ENCODE measurements around the gene MAN2A1. TPM values are rescaled to one million over a fixed set of nuclear protein-coding genes. Genes with fewer than 3 reads are reported as not detected.

The MAN2A1 gene
- total and polyA plus RNA-seq, 2 experiments from 2014 or later, result 20.8 to 54.6 TPM

GRCh38 chr5:109775130-109775529, 85.4 kb downstream of the MAN2A1 start:
- Histone ChIP-seq H3K36me3 (ENCODE audit: low read depth) (peaks cover 10% of the 10 kb centered on the region; the same call in 1 of the 2 replicates), H3K27ac (no peak overlapping the region), H3K27me3 (replicated peaks; ENCODE audit: insufficient read depth) (no peaks in the 10 kb centered on the region), H3K4me1 (ENCODE audit: insufficient read depth) (no peaks in the 10 kb centered on the region), H2AFZ (no peak overlapping the region), H3K9me2 (ENCODE audit: insufficient read depth) (no peaks in the 10 kb centered on the region), H3K9ac (no peak overlapping the region), H3K4me3 (no peak overlapping the region), H3K79me2 (ENCODE audit: insufficient read depth) (no peaks in the 10 kb centered on the region), H3K4me2 (ENCODE audit: unreplicated experiment) (no peak overlapping the region), H4K20me1 (ENCODE audit: insufficient read depth) (no peaks in the 10 kb centered on the region), H3F3A (ENCODE audit: insufficient read depth) (no peaks in the 10 kb centered on the region), H3K9me3 (ENCODE audit: low read depth) (no peaks in the 10 kb centered on the region)
- in situ Hi-C loops (cut with MboI), result no loop called here
- WGBS, 2 experiments (ENCODE audit: low coverage in 1 of 2, low lambda C conversion rate in 2 of 2, missing lambda C conversion rate in 2 of 2), result 51 to 58% methylated on average over 2 of the region's 2 CpGs
- no peak for TF ChIP-seq EZH2 (IDR thresholded peaks at IDR 0.05; ENCODE audit: insufficient read depth, poor library complexity, severe bottlenecking)
- TF ChIP-seq EZH2phosphoT487 (IDR thresholded peaks at IDR 0.05; ENCODE audit: insufficient read depth, low read depth), result no peak
- DNase-seq, result no peak

- Histone ChIP-seq H3K4me3 (no peak overlapping the region), H3K9ac (no peak overlapping the region), H3K36me3 (ENCODE audit: low read depth) (peaks cover 10% of the 10 kb centered on the region; the same call in 1 of the 2 replicates), H3K9me3 (ENCODE audit: low read depth) (no peaks in the 10 kb centered on the region), H3K9me2 (ENCODE audit: insufficient read depth) (no peaks in the 10 kb centered on the region; the same call in 1 of the 2 replicates), H3K27ac (no peak overlapping the region), H3K79me2 (ENCODE audit: insufficient read depth) (no peaks in the 10 kb centered on the region), H3K4me1 (ENCODE audit: insufficient read depth) (no peaks in the 10 kb centered on the region), H3K4me2 (ENCODE audit: unreplicated experiment) (no peak overlapping the region), H2AFZ (no peak overlapping the region), H4K20me1 (ENCODE audit: insufficient read depth) (no peaks in the 10 kb centered on the region), H3F3A (ENCODE audit: insufficient read depth) (no peaks in the 10 kb centered on the region), H3K27me3 (replicated peaks; ENCODE audit: insufficient read depth) (no peaks in the 10 kb centered on the region)
- in situ Hi-C loops (cut with MboI), result no loop called here
- no peak for DNase-seq
- TF ChIP-seq EZH2 (IDR thresholded peaks at IDR 0.05; ENCODE audit: insufficient read depth, poor library complexity, severe bottlenecking) (no peak), EZH2phosphoT487 (IDR thresholded peaks at IDR 0.05; ENCODE audit: insufficient read depth, low read depth) (no peak)
- 91 to 92% methylated on average over 5 of the region's 5 CpGs for WGBS, 2 experiments (ENCODE audit: low coverage in 1 of 2, low lambda C conversion rate in 2 of 2, missing lambda C conversion rate in 2 of 2)
Measured at GRCh38 chr5:109779036-109779735, 89.5 kb downstream of the MAN2A1 start.

GRCh38 chr5:109784687-109785086, 95.0 kb downstream of the MAN2A1 start:
- Histone ChIP-seq H3K9me3 (ENCODE audit: low read depth) (no peaks in the 10 kb centered on the region), H3K9ac (no peak overlapping the region), H3K79me2 (ENCODE audit: insufficient read depth) (no peaks in the 10 kb centered on the region), H3K36me3 (ENCODE audit: low read depth) (peaks cover 17% of the 10 kb centered on the region; the same call in 1 of the 2 replicates), H3K9me2 (ENCODE audit: insufficient read depth) (no peaks in the 10 kb centered on the region; the same call in 1 of the 2 replicates), H3K4me1 (ENCODE audit: insufficient read depth) (peaks cover 6% of the 10 kb centered on the region; the same call in 1 of the 2 replicates), H3K27ac (no peak overlapping the region), H2AFZ (no peak overlapping the region), H3K4me2 (ENCODE audit: unreplicated experiment) (no peak overlapping the region), H3K4me3 (no peak overlapping the region), H3F3A (ENCODE audit: insufficient read depth) (no peaks in the 10 kb centered on the region), H4K20me1 (ENCODE audit: insufficient read depth) (no peaks in the 10 kb centered on the region), H3K27me3 (replicated peaks; ENCODE audit: insufficient read depth) (no peaks in the 10 kb centered on the region)
- no peak for TF ChIP-seq EZH2 (IDR thresholded peaks at IDR 0.05; ENCODE audit: insufficient read depth, poor library complexity, severe bottlenecking)
- TF ChIP-seq EZH2phosphoT487 (IDR thresholded peaks at IDR 0.05; ENCODE audit: insufficient read depth, low read depth), result no peak
- in situ Hi-C loops (cut with MboI), result no loop called here
- 80 to 85% methylated on average over 2 of the region's 2 CpGs for WGBS, 2 experiments (ENCODE audit: low coverage in 1 of 2, low lambda C conversion rate in 2 of 2, missing lambda C conversion rate in 2 of 2)
- peak; percentile 20 for DNase-seq

- H4K20me1 ChIP-seq (ENCODE audit: insufficient read depth), result no peaks in the 10 kb centered on the region
- H3K4me2 ChIP-seq (ENCODE audit: unreplicated experiment), result no peak overlapping the region
- no peak for DNase-seq
- no peaks in the 10 kb centered on the region for H3K79me2 ChIP-seq (ENCODE audit: insufficient read depth)
- H3K4me3 ChIP-seq, result no peak overlapping the region
- 95 to 98% methylated on average over 5 of the region's 5 CpGs for WGBS, 2 experiments (ENCODE audit: low coverage in 1 of 2, low lambda C conversion rate in 2 of 2, missing lambda C conversion rate in 2 of 2)
- no peaks in the 10 kb centered on the region for H3K9me3 ChIP-seq (ENCODE audit: low read depth)
- TF ChIP-seq EZH2 (IDR thresholded peaks at IDR 0.05; ENCODE audit: insufficient read depth, poor library complexity, severe bottlenecking) (no peak), EZH2phosphoT487 (IDR thresholded peaks at IDR 0.05; ENCODE audit: insufficient read depth, low read depth) (no peak)
- H3K27ac ChIP-seq, result no peak overlapping the region
- in situ Hi-C loops (cut with MboI), result no loop called here
- no peak overlapping the region for H2AFZ ChIP-seq
- peaks cover 24% of the 10 kb centered on the region; the same call in 1 of the 2 replicates for H3K36me3 ChIP-seq (ENCODE audit: low read depth)
- no peaks in the 10 kb centered on the region; the same call in 1 of the 2 replicates for H3K9me2 ChIP-seq (ENCODE audit: insufficient read depth)
- peaks cover 6% of the 10 kb centered on the region; the same call in 1 of the 2 replicates for H3K4me1 ChIP-seq (ENCODE audit: insufficient read depth)
- no peaks in the 10 kb centered on the region for H3K27me3 ChIP-seq (replicated peaks; ENCODE audit: insufficient read depth)
- H3F3A ChIP-seq (ENCODE audit: insufficient read depth), result no peaks in the 10 kb centered on the region
- no peak overlapping the region for H3K9ac ChIP-seq
Measured at GRCh38 chr5:109786206-109786855, 96.6 kb downstream of the MAN2A1 start.
